GM19438 (cell line): ENCODE results near the gene USP25.

Experiments
- ATAC-seq: cut with Tn5 transposase; IDR thresholded peaks from one replicate; pipeline ENCODE4 v1.9.1; 2021; ENCODE audit warnings: low read depth; ENCODE audit not compliant: unreplicated experiment

USP25 gene

DNA sequence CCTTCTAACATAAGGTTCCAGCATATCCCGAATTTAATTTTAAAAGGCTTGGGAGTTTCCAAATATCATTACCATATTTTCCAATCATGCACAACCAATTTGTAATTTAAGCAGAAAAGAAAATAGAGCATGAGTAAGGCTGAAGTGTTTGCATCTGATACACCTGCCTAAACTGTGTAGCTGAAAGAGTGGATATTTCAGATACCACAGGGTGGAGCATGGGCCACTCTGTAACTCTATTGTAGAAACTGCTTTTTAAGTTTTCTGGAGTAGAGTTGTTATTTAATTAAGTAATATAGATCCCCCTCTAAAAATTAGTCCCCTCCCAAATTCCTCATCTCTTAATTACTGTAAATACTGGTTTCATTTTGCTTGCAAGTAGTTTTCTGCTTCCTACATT is 199.8 kb downstream of the USP25 start:
- ATAC-seq, result no peak
